Natural killer cell (primary cell): Measurements from ENCODE around the gene CMTM2. TPM values are rescaled to one million over a fixed set of nuclear protein-coding genes. Genes with fewer than 3 reads are reported as not detected.
A peak's percentile ranks its signal among the peaks of the same experiment; 100 is the strongest.

ENCODE experiments used
- ATAC-seq, 3 donors: fragments of 150-1000 bp in 2 of 3; fragments of 200-7000 bp in 1 of 3; cut with Tn5 transposase; 1 replicate in 1 of 3; 2 replicates in 2 of 3; pipeline ENCODE4 v1.10.0; 2021; ENCODE audit warnings: mild to moderate bottlenecking in 2 of 3, moderate library complexity in 2 of 3
- DNase-seq, 2 donors: peaks; one replicate each; pipeline versions ENCODE4 v3.0.0 to v3.0.0-alpha.2; 2013 to 2021; ENCODE audit warnings: mixed read lengths in 1 of 2
- H3K27ac ChIP-seq: one replicate; pipeline ENCODE4 v1.5.1; 2013; ENCODE audit warnings: mild to moderate bottlenecking, low read length
- H3K27me3 ChIP-seq: one replicate; pipeline ENCODE4 v1.6.1; 2013; ENCODE audit warnings: low read length; ENCODE audit not compliant: control insufficient read depth, insufficient read depth
- H3K36me3 ChIP-seq: one replicate; pipeline ENCODE4 v1.6.1; 2013; ENCODE audit warnings: low read length; ENCODE audit not compliant: control insufficient read depth, insufficient read depth
- H3K4me1 ChIP-seq: one replicate; pipeline ENCODE4 v1.6.1; 2013; ENCODE audit warnings: low read length; ENCODE audit not compliant: control insufficient read depth, insufficient read depth
- H3K4me3 ChIP-seq: one replicate; pipeline ENCODE4 v1.5.1; 2013; ENCODE audit warnings: low read length
- H3K9me3 ChIP-seq: one replicate; pipeline ENCODE4 v1.6.1; 2013; ENCODE audit warnings: low read length; ENCODE audit not compliant: control insufficient read depth, insufficient read depth
- H3K27ac Mint-ChIP-seq, 2 donors: one replicate each; pipeline ENCODE4 v1.8.0; 2022; ENCODE audit warnings: mild to moderate bottlenecking in 2 of 2, mixed read lengths in 2 of 2, moderate library complexity in 1 of 2
- H3K27me3 Mint-ChIP-seq, 2 donors: one replicate each; pipeline ENCODE4 v1.8.0; 2022; ENCODE audit warnings: low read depth in 2 of 2, mixed read lengths in 2 of 2
- H3K36me3 Mint-ChIP-seq: one replicate; pipeline ENCODE4 v1.8.0; 2022; ENCODE audit warnings: mixed read lengths
- H3K4me1 Mint-ChIP-seq, 2 donors: one replicate each; pipeline ENCODE4 v1.8.0; 2022; ENCODE audit warnings: mixed read lengths in 2 of 2
- H3K4me3 Mint-ChIP-seq: one replicate; pipeline ENCODE4 v1.8.0; 2022; ENCODE audit warnings: mild to moderate bottlenecking, moderate library complexity, mixed read lengths
- H3K9me3 Mint-ChIP-seq, 2 donors: one replicate each; pipeline ENCODE4 v1.8.0; 2022; ENCODE audit warnings: mixed read lengths in 2 of 2
- WGBS: methylation state at CpG from one replicate; pipeline ENCODE4 v1.1.7; 2013; ENCODE audit warnings: missing lambda C conversion rate; ENCODE audit not compliant: insufficient coverage; 5-methylcytosine and 5-hydroxymethylcytosine counted together
- intact Hi-C: fragments of 100-400 bp; cut with micrococcal nuclease; formaldehyde crosslinking; loops from one replicate; pipeline ENCODE4 v1.14.2; 2022
- total RNA-seq, 4 donors: library from RNA; stranded (reverse); fragments of 120-200 nt in 1 of 4; gene quantifications; one replicate each; pipeline versions ENCODE4 v1.2.3 to v1.2.4, GENCODE V29; 2013 to 2022
- TF ChIP-seq, protein P1 (sequence below): fragments of 200-600 bp; IDR thresholded peaks from one replicate; pipeline ENCODE4 v1.8.0; 2022; ENCODE audit warnings: antibody characterized with exemption

The CMTM2 gene
- total RNA-seq, 3 donors from 2014 or later (not counting 1 experiment from before 2014, with no cell fraction given), result 0.61 to 1.6 (median 0.82) TPM

GRCh38 chr16:66561381-66562080 lies 17.7 kb upstream of the CMTM2 start:
- peaks cover 26% of the 10 kb centered on the region for H3K4me1 ChIP-seq
- intact Hi-C loops, result no loop called here
- ATAC-seq, result peak in 2 of 3 donors; percentile 54 to 61
- Mint-ChIP-seq H3K27ac (peak overlapping the region; percentile 86 to 94), H3K27me3 (no peaks in the 10 kb centered on the region), H3K36me3 (no peaks in the 10 kb centered on the region), H3K4me1 (peaks cover 70 to 73% of the 10 kb centered on the region in 2 donors), H3K4me3 (peak overlapping the region; percentile 66), H3K9me3 (no peaks in the 10 kb centered on the region)
- peaks cover 59% of the 10 kb centered on the region for H3K36me3 ChIP-seq
- no peaks in the 10 kb centered on the region for H3K9me3 ChIP-seq
- peak overlapping the region; percentile 48 for H3K27ac ChIP-seq
- no peak overlapping the region for H3K4me3 ChIP-seq
- DNase-seq, result no peak
- WGBS, result no CpG with 5 or more reads among the region's 3 CpGs
- H3K27me3 ChIP-seq, result no peaks in the 10 kb centered on the region
- TF ChIP-seq, protein P1, sequence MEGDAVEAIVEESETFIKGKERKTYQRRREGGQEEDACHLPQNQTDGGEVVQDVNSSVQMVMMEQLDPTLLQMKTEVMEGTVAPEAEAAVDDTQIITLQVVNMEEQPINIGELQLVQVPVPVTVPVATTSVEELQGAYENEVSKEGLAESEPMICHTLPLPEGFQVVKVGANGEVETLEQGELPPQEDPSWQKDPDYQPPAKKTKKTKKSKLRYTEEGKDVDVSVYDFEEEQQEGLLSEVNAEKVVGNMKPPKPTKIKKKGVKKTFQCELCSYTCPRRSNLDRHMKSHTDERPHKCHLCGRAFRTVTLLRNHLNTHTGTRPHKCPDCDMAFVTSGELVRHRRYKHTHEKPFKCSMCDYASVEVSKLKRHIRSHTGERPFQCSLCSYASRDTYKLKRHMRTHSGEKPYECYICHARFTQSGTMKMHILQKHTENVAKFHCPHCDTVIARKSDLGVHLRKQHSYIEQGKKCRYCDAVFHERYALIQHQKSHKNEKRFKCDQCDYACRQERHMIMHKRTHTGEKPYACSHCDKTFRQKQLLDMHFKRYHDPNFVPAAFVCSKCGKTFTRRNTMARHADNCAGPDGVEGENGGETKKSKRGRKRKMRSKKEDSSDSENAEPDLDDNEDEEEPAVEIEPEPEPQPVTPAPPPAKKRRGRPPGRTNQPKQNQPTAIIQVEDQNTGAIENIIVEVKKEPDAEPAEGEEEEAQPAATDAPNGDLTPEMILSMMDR, result no peak

DNA sequence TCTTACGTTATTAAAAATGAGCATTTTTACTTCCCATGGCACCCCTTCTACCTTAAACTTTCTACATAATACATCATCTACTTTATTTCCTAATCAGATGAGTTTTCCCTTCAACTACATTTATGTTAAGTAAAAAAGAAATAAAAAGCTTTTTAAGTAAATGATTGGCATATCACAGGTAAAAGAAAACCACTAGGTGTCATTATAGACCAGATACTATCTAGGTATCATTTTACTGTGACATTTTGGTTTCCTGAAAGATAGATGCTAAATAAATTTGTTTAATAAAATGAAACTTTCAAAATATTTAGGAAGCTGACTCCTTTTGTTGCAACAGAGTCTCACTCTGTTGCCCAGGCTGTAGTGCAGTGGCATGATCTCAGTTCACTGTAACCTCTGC lies 16.9 kb upstream of the CMTM2 start:
- Histone ChIP-seq H3K27ac (peak overlapping the region; percentile 48), H3K9me3 (no peaks in the 10 kb centered on the region), H3K36me3 (peaks cover 65% of the 10 kb centered on the region), H3K27me3 (no peaks in the 10 kb centered on the region), H3K4me1 (peaks cover 26% of the 10 kb centered on the region), H3K4me3 (no peak overlapping the region)
- TF ChIP-seq, protein P1, result no peak
- H3K4me1 Mint-ChIP-seq, result peaks cover 68 to 71% of the 10 kb centered on the region in 2 donors
- H3K36me3 Mint-ChIP-seq, result peaks cover 4% of the 10 kb centered on the region
- H3K27ac Mint-ChIP-seq, result peak overlapping the region; percentile 86 to 94
- DNase-seq (peak in 1 of 2 donors; percentile 53), ATAC-seq (peak in 1 of 3 donors; percentile 33)
- H3K27me3 Mint-ChIP-seq, result no peaks in the 10 kb centered on the region
- 67% methylated on average over 1 of the region's 1 CpG for WGBS
- intact Hi-C loops, result no loop called here
- H3K9me3 Mint-ChIP-seq, result no peaks in the 10 kb centered on the region
- peak overlapping the region; percentile 66 for H3K4me3 Mint-ChIP-seq

- WGBS, result 95% methylated on average over 1 of the region's 2 CpGs
- Histone ChIP-seq H3K9me3 (no peaks in the 10 kb centered on the region), H3K4me1 (peaks cover 26% of the 10 kb centered on the region), H3K36me3 (peaks cover 63% of the 10 kb centered on the region), H3K4me3 (no peak overlapping the region), H3K27me3 (no peaks in the 10 kb centered on the region), H3K27ac (peak overlapping the region; percentile 14)
- Mint-ChIP-seq H3K27ac (peak overlapping the region; percentile 86 to 94), H3K9me3 (no peaks in the 10 kb centered on the region), H3K27me3 (no peaks in the 10 kb centered on the region), H3K36me3 (peaks cover 8% of the 10 kb centered on the region), H3K4me1 (peaks cover 65 to 67% of the 10 kb centered on the region in 2 donors), H3K4me3 (peak overlapping the region; percentile 66)
- ATAC-seq, result peak in 1 of 3 donors; percentile 39
- intact Hi-C loops, result no loop called here
- TF ChIP-seq, protein P1, result no peak
- DNase-seq, result no peak
These were observed 16.3 kb upstream of the CMTM2 start for GRCh38 chr16:66562986-66563385.
